ENCODE data around the gene TSPYL4. TPM values are rescaled to one million over a fixed set of nuclear protein-coding genes. Genes with fewer than 3 reads are reported as not detected.

TSPYL4 gene
- total RNA-seq, 1 experiment from 2014 or later = 15.3 TPM

DNA sequence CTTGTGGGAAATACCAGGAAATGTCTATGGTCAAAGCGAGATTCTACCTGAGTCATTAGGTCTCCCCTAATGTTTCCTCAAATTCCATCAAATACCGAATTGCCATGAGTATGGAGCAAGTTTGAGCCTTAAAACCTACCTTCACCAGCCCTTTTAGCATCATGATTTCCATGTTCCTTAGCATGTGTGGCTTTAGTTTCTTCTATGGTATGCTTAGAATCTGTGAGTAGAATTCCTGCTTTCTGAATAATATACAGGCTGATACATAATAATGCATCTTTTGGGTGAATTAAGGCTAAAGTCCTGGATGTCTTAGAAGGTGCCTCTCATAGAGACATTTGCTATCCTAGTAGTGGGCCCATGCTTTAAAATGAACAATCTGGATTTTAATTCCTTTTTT lies 32.0 kb downstream of the TSPYL4 start:
- DNase-seq (ENCODE audit: low spot score) (no peak), ATAC-seq (no peak)
- CTCF ChIA-PET = interaction anchor here (1.0 kb wide), 1 partner anchor 47 kb away, joined by 3 read pairs; no protein-coding TSS in a partner anchor
- POLR2A ChIA-PET = no interaction called here
- Mint-ChIP-seq H3K4me3 (no peak overlapping the region), H3K9me3 (no peaks in the 10 kb centered on the region), H3K36me3 (peaks cover 4% of the 10 kb centered on the region; the same call in 1 of the 2 replicates), H3K27ac (no peak overlapping the region), H3K4me1 (peaks cover 15% of the 10 kb centered on the region), H3K27me3 (ENCODE audit: low read depth) (no peaks in the 10 kb centered on the region)
- TF ChIP-seq NR3C1 (CRISPR knock-in tag; conservative IDR thresholded peaks at IDR 0.05; ENCODE audit: low read depth) (no peak), ZNF317 (CRISPR knock-in tag; IDR thresholded peaks at IDR 0.05; ENCODE audit: borderline replicate concordance, low read depth) (no peak), ZBTB21 (CRISPR knock-in tag; IDR thresholded peaks at IDR 0.05; ENCODE audit: borderline replicate concordance) (no peak), FOXP1 (CRISPR knock-in tag; IDR thresholded peaks at IDR 0.05; ENCODE audit: borderline replicate concordance) (no peak), CTCF (IDR thresholded peaks at IDR 0.05) (no peak), PRDM15 (CRISPR knock-in tag; IDR thresholded peaks at IDR 0.05) (no peak), ARID4B (CRISPR knock-in tag; IDR thresholded peaks at IDR 0.05; ENCODE audit: borderline replicate concordance) (no peak)
- TF ChIP-seq, protein P1, sequence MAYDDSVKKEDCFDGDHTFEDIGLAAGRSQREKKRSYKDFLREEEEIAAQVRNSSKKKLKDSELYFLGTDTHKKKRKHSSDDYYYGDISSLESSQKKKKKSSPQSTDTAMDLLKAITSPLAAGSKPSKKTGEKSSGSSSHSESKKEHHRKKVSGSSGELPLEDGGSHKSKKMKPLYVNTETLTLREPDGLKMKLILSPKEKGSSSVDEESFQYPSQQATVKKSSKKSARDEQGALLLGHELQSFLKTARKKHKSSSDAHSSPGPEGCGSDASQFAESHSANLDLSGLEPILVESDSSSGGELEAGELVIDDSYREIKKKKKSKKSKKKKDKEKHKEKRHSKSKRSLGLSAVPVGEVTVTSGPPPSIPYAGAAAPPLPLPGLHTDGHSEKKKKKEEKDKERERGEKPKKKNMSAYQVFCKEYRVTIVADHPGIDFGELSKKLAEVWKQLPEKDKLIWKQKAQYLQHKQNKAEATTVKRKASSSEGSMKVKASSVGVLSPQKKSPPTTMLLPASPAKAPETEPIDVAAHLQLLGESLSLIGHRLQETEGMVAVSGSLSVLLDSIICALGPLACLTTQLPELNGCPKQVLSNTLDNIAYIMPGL (CRISPR knock-in tag; IDR thresholded peaks at IDR 0.05) = no peak
- TF ChIP-seq, protein P2, sequence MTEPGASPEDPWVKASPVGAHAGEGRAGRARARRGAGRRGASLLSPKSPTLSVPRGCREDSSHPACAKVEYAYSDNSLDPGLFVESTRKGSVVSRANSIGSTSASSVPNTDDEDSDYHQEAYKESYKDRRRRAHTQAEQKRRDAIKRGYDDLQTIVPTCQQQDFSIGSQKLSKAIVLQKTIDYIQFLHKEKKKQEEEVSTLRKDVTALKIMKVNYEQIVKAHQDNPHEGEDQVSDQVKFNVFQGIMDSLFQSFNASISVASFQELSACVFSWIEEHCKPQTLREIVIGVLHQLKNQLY (CRISPR knock-in tag; IDR thresholded peaks at IDR 0.05) = no peak
- TF ChIP-seq, protein P3, sequence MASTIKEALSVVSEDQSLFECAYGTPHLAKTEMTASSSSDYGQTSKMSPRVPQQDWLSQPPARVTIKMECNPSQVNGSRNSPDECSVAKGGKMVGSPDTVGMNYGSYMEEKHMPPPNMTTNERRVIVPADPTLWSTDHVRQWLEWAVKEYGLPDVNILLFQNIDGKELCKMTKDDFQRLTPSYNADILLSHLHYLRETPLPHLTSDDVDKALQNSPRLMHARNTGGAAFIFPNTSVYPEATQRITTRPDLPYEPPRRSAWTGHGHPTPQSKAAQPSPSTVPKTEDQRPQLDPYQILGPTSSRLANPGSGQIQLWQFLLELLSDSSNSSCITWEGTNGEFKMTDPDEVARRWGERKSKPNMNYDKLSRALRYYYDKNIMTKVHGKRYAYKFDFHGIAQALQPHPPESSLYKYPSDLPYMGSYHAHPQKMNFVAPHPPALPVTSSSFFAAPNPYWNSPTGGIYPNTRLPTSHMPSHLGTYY (CRISPR knock-in tag; IDR thresholded peaks at IDR 0.05) = no peak

GRCh38 chr6:116221067-116221466 lies 32.8 kb downstream of the TSPYL4 start:
- Mint-ChIP-seq H3K27me3 (ENCODE audit: low read depth) (no peaks in the 10 kb centered on the region), H3K4me1 (peaks cover 15% of the 10 kb centered on the region), H3K36me3 (peaks cover 4% of the 10 kb centered on the region; the same call in 1 of the 2 replicates), H3K4me3 (no peak overlapping the region), H3K27ac (no peak overlapping the region), H3K9me3 (no peaks in the 10 kb centered on the region)
- ATAC-seq (no peak), DNase-seq (ENCODE audit: low spot score) (no peak)
- POLR2A ChIA-PET = no interaction called here
- CTCF ChIA-PET = no interaction called here
- TF ChIP-seq ZNF396 (CRISPR knock-in tag; IDR thresholded peaks at IDR 0.05; ENCODE audit: borderline replicate concordance) (no peak), ATF6 (CRISPR knock-in tag; IDR thresholded peaks at IDR 0.05) (no peak), CREB1 (CRISPR knock-in tag; IDR thresholded peaks at IDR 0.05) (no peak), OVOL2 (CRISPR knock-in tag; IDR thresholded peaks at IDR 0.05; ENCODE audit: borderline replicate concordance) (no peak)
- TF ChIP-seq, protein P1 (CRISPR knock-in tag; IDR thresholded peaks at IDR 0.05) = no peak
